ENCODE results near the gene MIF. TPM values are rescaled to one million over a fixed set of nuclear protein-coding genes. Genes with fewer than 3 reads are reported as not detected.

The MIF gene
- total and polyA plus RNA-seq, 12 donors, result 49.4 to 2,556 (median 820) TPM

DNA sequence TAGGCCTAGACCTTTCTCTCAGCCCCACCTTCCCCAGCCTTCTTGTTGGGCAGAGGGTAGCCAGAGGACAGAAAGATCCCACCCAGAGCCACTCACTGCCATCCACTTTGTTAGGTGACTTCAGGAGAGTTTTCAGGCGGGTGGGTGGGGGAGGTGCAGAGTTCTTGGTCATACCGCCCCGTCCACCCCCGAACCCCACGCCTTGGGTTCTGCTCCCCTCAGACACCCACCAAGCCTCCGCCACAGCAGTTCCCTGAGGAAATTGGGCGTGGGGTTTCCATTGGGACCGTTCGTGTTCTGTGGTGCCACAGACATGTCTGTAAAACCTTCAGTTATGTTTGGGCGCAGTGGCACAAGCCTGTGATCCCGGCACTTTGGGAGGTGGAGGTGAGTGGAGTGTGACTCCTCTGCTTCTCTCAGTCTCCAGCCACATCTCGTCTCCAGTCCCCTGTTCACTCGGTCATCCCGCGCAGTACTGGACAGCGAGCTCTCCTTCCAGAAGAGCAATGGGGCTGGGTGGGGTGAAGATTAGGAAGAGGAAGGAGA is 1.5 kb downstream of the MIF start:
- WGBS, 4 donors, result 73 to 86% (median 80%) methylated on average over 14 to 16 of the region's 16 CpGs
- Histone ChIP-seq H3K36me3 (replicated peaks in 1 of 2) (peaks cover 0 to 18% of the 10 kb centered on the region in 2 donors), H3K4me1 (replicated peaks in 1 of 2) (peaks cover 0 to 24% of the 10 kb centered on the region in 2 donors), H3K27me3 (no peaks in the 10 kb centered on the region), H3K27ac (peak overlapping the region in 4 of 5 donors; percentile 93 to 100 (median 97)), H3K4me3 (peak overlapping the region in 2 of 4 donors; percentile 31 to 89), H3K9me3 (replicated peaks in 1 of 3) (no peaks in the 10 kb centered on the region)
- TF ChIP-seq CTCF (IDR thresholded peaks at IDR 0.05), result no peak
- TF ChIP-seq POLR2A (IDR thresholded peaks at IDR 0.05), result no peak
- no peak for DNase-seq
- intact Hi-C loops (cut with DNase I), result no loop called here

DNA sequence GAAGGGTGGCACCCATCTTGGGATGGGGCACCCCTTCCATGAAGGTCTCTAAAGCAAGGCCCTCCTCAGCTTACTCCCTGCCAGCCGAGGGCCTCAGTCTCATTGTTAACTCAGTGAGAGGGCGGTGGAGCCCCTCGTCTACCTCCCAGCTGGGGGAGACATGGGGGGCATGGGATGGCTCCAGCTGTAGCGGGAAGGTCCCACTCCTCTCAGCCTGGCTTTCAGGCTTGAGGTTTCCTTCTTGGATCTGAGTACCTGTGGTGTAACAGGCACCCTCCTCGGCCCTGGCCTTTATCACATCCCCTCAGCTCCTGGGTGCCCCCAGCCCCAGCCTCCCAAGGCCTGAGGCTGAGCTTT is 2.0 kb downstream of the MIF start:
- intact Hi-C loops (cut with DNase I), result no loop called here
- H3K4me3 ChIP-seq, result no peak overlapping the region
- no peak for DNase-seq

DNA sequence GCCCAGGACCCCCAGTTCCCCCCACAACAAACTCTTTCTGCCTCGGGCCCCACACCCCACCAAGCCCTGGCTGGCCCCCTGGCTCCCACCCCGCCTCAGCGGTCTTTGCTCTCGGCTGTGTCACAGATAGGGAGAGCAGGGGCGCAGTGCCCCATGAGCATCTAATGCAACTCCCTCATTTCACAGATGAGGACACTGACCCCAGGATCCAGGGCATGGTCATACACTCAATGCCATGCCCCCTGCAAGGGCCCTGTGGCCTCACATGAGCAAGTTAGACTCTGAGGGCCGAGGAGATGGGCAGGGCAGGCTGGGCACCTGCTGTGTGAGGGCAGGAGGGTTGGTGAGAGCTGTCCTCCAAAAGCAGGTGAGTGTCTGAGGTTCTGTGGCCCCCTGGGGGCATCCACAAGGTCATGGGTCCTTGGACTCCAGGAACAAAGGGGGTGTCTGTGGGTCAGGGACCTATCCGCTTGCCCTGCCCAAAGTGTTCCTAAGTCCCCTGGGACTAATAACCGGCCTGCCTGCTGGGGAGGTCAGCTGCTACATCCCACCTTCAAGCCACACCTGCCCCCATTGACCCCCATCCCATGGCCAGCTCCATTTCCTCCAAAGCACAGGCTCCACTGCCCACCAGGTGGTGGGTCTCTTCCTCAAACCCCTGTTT is 2.5 kb downstream of the MIF start:
- intact Hi-C loops (cut with DNase I), result no loop called here
- Histone ChIP-seq H3K4me3 (no peak overlapping the region), H3K27ac (no peak overlapping the region), H3K9me3 (replicated peaks in 1 of 3) (no peaks in the 10 kb centered on the region), H3K27me3 (no peaks in the 10 kb centered on the region), H3K4me1 (replicated peaks in 1 of 2) (peaks cover 0 to 24% of the 10 kb centered on the region in 2 donors), H3K36me3 (replicated peaks in 1 of 2) (peaks cover 0 to 18% of the 10 kb centered on the region in 2 donors)
- no peak for TF ChIP-seq CTCF (IDR thresholded peaks at IDR 0.05)
- TF ChIP-seq POLR2A (IDR thresholded peaks at IDR 0.05), result no peak
- no peak for DNase-seq
- WGBS, 4 donors, result 81 to 96% (median 87%) methylated on average over 5 to 8 of the region's 8 CpGs

More for the DNA sequence above, 2.0 kb downstream of the MIF start:
- no peak for TF ChIP-seq CTCF (IDR thresholded peaks at IDR 0.05)
- no peak for TF ChIP-seq POLR2A (IDR thresholded peaks at IDR 0.05)
- H3K27ac ChIP-seq, result peak overlapping the region in 2 of 5 donors; percentile 97 to 100
- H3K27me3 ChIP-seq, result no peaks in the 10 kb centered on the region
- peaks cover 0 to 24% of the 10 kb centered on the region in 2 donors for H3K4me1 ChIP-seq (replicated peaks in 1 of 2)
- H3K9me3 ChIP-seq (replicated peaks in 1 of 3), result no peaks in the 10 kb centered on the region
- 91 to 100% (median 95%) methylated on average over 4 to 5 of the region's 5 CpGs for WGBS, 4 donors
- H3K36me3 ChIP-seq (replicated peaks in 1 of 2), result peaks cover 0 to 18% of the 10 kb centered on the region in 2 donors

DNA sequence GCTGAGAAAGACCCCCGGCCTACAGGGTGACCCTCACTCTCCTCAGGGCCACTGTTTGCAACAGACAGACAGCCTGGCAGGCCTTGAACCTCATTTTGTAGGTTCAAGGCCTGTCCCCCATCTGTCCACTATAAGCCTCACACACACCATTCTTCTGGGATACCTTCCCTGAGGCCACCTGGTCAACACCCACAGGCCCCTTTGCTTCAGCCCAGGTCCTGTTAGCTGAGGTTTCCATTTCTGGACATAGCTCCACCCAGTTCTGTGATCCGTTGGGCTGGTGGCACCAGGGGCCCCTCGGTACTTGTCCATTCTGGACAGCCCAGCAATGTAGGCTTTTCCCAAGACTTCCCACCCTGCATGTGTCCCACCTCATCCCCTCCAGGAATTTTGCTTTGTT is 3.1 kb downstream of the MIF start:
- intact Hi-C loops (cut with DNase I), result no loop called here
- H3K36me3 ChIP-seq (replicated peaks in 1 of 2), result peaks cover 0 to 18% of the 10 kb centered on the region in 2 donors
- 77 to 90% (median 85%) methylated on average over 3 of the region's 3 CpGs for WGBS, 4 donors
- no peaks in the 10 kb centered on the region for H3K27me3 ChIP-seq
- H3K9me3 ChIP-seq (replicated peaks in 1 of 3), result no peaks in the 10 kb centered on the region
- TF ChIP-seq POLR2A (IDR thresholded peaks at IDR 0.05), result no peak
- TF ChIP-seq CTCF (IDR thresholded peaks at IDR 0.05), result no peak
- H3K4me3 ChIP-seq, result no peak overlapping the region
- DNase-seq, result no peak
- H3K4me1 ChIP-seq (replicated peaks in 1 of 2), result peaks cover 0 to 24% of the 10 kb centered on the region in 2 donors
- H3K27ac ChIP-seq, result no peak overlapping the region
